Measurements from ENCODE around the gene CBX8. TPM values are rescaled to one million over a fixed set of nuclear protein-coding genes. Genes with fewer than 3 reads are reported as not detected.

Gene CBX8
- total and polyA plus RNA-seq, 12 donors, result 2.2 to 9.3 (median 5.4) TPM

DNA sequence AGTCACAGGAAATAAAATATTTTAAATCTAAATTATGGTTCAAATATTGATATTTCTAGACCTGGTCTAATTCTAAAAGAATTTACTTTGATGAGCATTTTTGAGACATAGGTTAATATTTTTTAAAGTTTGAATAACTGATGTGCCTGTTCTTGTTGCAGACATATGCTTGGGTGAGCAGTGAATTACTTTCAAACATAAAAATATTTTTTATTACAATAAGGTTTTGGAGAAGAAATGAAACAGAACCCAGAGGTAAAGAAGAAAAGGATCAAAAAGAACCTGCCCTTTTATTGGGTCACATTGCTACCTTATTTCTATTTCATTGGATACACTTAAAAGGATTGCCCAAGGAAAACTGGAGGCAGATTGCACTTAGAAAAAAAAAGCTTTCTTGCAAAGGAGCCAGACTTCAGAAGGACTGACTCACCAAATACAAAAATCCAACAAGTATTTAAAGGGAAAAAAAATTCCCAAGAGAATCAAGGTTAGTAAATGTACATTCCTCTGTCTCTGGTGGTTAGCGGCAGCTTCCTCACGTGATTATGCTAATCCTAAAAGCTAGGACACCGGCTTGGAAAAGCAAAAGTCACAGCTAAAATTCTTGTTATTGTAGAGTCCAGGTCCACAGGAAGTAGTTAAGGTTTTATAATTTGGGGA lies 47.6 kb downstream of the CBX8 start:
- Histone ChIP-seq H3K27me3 (peaks cover 19 to 94% (median 84%) of the 10 kb centered on the region in 7 donors), H3K27ac (no peak overlapping the region), H3K4me1 (peaks cover 0 to 22% (median 11%) of the 10 kb centered on the region in 9 donors), H3K4me3 (no peak overlapping the region), H3K9me3 (no peaks in the 10 kb centered on the region), H3K36me3 (no peaks in the 10 kb centered on the region)
- intact Hi-C loops (cut with DNase I), result loop anchor here in 7 of 10 donors (5.0 to 10.0 kb wide), 8 partner anchors 38 to 246 kb away; partner anchors contain the start of genes CBX4 (in 1 of the 7) and CBX8 (in 1 of the 7)
- WGBS, 2 donors, result 56 to 64% methylated on average over 3 of the region's 3 CpGs
- TF ChIP-seq CTCF (IDR thresholded peaks at IDR 0.05), result no peak
- DNase-seq, result no peak
- no peak for ATAC-seq

DNA sequence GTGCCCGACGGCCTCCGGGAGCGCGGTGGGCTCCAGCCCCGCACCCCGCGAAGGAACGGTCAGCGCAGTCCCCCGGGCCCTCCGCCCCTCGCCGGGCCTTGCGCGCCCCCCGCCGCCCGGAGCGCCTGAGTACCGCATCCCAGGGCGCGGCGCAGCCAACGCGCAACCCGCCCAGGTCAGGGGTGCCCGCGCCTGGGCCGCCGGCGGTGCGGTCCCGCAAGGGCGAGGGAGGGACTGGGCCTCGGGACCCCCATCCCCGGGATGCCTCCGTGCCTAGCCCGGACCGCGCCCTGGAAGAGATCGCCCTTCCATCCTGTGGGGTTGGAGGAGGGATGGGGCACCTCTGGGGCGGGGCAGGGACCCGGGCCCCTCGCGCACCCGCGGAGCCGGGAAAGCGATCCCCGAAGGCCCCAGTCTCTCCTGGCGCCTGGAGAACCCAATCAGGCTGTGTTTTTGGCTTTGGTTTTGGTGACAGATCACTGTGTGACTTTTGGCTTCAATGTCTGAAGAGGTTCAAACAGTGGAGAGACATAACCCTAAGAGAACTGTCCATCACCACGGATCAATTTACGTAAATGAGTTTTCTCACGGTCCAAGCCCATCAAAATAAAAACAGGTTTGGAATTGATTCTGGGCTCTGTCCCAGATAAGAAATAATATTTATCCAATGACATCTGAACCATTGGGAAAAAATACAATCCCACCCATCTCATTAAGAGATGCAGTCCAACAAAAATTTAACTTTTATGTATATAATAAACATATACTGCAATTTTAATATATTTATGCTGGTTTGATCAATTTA lies 48.4 kb downstream of the CBX8 start:
- intact Hi-C loops (cut with DNase I), result loop anchor here in 7 of 10 donors (5.0 to 10.0 kb wide), 8 partner anchors 39 to 246 kb away; partner anchors contain the start of genes CBX4 (in 1 of the 7) and CBX8 (in 1 of the 7)
- DNase-seq, result no peak
- TF ChIP-seq CTCF (IDR thresholded peaks at IDR 0.05), result no peak
- Histone ChIP-seq H3K27me3 (peaks cover 19 to 87% (median 78%) of the 10 kb centered on the region in 7 donors), H3K36me3 (no peaks in the 10 kb centered on the region), H3K4me3 (no peak overlapping the region), H3K27ac (no peak overlapping the region), H3K4me1 (peaks cover 0 to 22% (median 11%) of the 10 kb centered on the region in 9 donors), H3K9me3 (no peaks in the 10 kb centered on the region)
- peak in 2 of 8 donors; percentile 12 to 28 for ATAC-seq
- WGBS, 2 donors, result 3 to 6% methylated on average over 43 to 55 of the region's 55 CpGs

- no peaks in the 10 kb centered on the region for H3K36me3 ChIP-seq
- peaks cover 0 to 22% (median 11%) of the 10 kb centered on the region in 9 donors for H3K4me1 ChIP-seq
- H3K27me3 ChIP-seq, result peaks cover 19 to 84% (median 75%) of the 10 kb centered on the region in 7 donors
- DNase-seq, result no peak
- 3% methylated on average over 61 to 73 of the region's 74 CpGs for WGBS, 2 donors
- no peak for TF ChIP-seq CTCF (IDR thresholded peaks at IDR 0.05)
- no peak overlapping the region for H3K27ac ChIP-seq
- peak overlapping the region in 1 of 10 donors; percentile 3 for H3K4me3 ChIP-seq
- peak in 3 of 8 donors; percentile 14 to 38 (median 30) for ATAC-seq
- no peaks in the 10 kb centered on the region for H3K9me3 ChIP-seq
- intact Hi-C loops (cut with DNase I), result loop anchor here in 7 of 10 donors (2.0 to 10.0 kb wide), 9 partner anchors 29 to 247 kb away; partner anchors contain the start of genes CBX4 (in 1 of the 7) and CBX8 (in 1 of the 7)
These were observed 49.2 kb downstream of the CBX8 start for GRCh38 chr17:79747508-79748294.
